Measurements from ENCODE around the gene INHBB. TPM values are rescaled to one million over a fixed set of nuclear protein-coding genes. Genes with fewer than 3 reads are reported as not detected.

The INHBB gene
- total and polyA plus RNA-seq, 4 experiments from 2014 or later = not detected

- H3K36me3 Mint-ChIP-seq = no peaks in the 10 kb centered on the region
- H3K4me3 Mint-ChIP-seq = peak overlapping the region in 5 of 8 donors; percentile 33 to 58 (median 36)
- ChIA-PET POLR2A (ENCODE audit: partially characterized antibody) (no interaction called here), CTCF (ENCODE audit: partially characterized antibody) (no interaction called here)
- Histone ChIP-seq H3K4me1 (ENCODE audit: insufficient read depth, low read length) (peaks cover 29% of the 10 kb centered on the region), H3K27me3 (ENCODE audit: insufficient read depth, low read length) (peaks cover 27% of the 10 kb centered on the region), H3K27ac (ENCODE audit: low read depth, low read length) (no peak overlapping the region), H3K36me3 (ENCODE audit: insufficient read depth, low read length) (no peaks in the 10 kb centered on the region), H3K9me3 (ENCODE audit: control insufficient read depth in 1 of 2, low read length in 2 of 2) (no peaks in the 10 kb centered on the region), H3K4me3 (ENCODE audit: low read length in 2 of 2) (no peak overlapping the region)
- H3K27ac Mint-ChIP-seq = no peak overlapping the region
- peaks cover 34 to 43% of the 10 kb centered on the region in 2 donors for H3K27me3 Mint-ChIP-seq
- H3K9me3 Mint-ChIP-seq = peaks cover 0 to 2% (median 0%) of the 10 kb centered on the region in 8 donors
- intact Hi-C loops (cut with micrococcal nuclease) = no loop called here
- DNase-seq = no peak
- H3K4me1 Mint-ChIP-seq = peaks cover 8 to 27% (median 22%) of the 10 kb centered on the region in 4 donors
Measured at GRCh38 chr2:120345608-120346007, 328 bp upstream of the INHBB start.

GRCh38 chr2:120346667-120347358 lies 877 bp downstream of the INHBB start:
- peaks cover 18% of the 10 kb centered on the region for H3K27me3 ChIP-seq (ENCODE audit: insufficient read depth, low read length)

DNA sequence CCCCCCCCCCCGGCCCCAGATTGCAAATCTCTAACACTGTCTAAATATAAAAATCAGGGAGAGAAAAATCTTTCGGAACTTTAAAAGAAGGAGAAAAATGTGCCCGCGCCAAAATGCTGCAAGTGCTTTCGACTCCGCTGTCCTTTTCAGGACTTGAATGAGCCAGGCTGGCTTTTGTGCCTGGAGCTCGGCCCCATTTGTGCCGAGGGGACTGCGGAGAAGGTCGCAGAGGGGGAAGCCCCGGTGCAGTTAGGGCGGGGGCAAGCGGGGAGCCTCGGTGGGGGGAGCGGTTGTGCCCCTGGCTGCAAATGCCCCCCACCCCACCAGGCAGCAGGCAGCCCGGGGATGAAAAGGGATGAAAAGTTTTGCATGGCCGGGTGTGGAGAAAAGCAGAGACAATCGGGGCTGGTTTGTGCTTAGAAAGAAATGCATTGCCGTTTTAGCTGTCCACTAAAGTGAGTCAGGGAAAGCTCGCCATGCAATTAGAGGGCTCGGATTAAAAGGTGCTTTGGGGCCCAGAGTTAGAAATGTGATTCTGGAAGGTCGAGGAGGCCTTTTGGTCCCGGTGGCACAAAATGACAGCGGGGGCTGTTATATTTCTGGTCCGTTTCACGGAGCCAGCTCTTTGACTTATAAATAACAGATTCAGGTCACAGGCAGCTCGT lies 1.6 kb downstream of the INHBB start:
- CTCF ChIA-PET (ENCODE audit: partially characterized antibody) = interaction anchor here (0.7 kb wide), 1 partner anchor 647 kb away, joined by 5 read pairs; no protein-coding TSS in a partner anchor
- peaks cover 12% of the 10 kb centered on the region for H3K27me3 ChIP-seq (ENCODE audit: insufficient read depth, low read length)

More at GRCh38 chr2:120346667-120347358, 877 bp downstream of the INHBB start:
- peaks cover 29% of the 10 kb centered on the region for H3K4me1 ChIP-seq (ENCODE audit: insufficient read depth, low read length)
- POLR2A ChIA-PET (ENCODE audit: partially characterized antibody) = interaction anchor here (0.7 kb wide), 1 partner anchor 587 kb away, joined by 3 read pairs; the partner anchor contains the start of gene PTPN4
- H3K27ac ChIP-seq (ENCODE audit: low read depth, low read length) = no peak overlapping the region
- Mint-ChIP-seq H3K9me3 (peaks cover 0 to 2% (median 0%) of the 10 kb centered on the region in 8 donors), H3K4me1 (peaks cover 8 to 27% (median 22%) of the 10 kb centered on the region in 4 donors), H3K36me3 (no peaks in the 10 kb centered on the region), H3K27ac (peak overlapping the region in 2 of 7 donors; percentile 52 to 80), H3K4me3 (peak overlapping the region; percentile 72 to 91 (median 83)), H3K27me3 (peaks cover 34 to 41% of the 10 kb centered on the region in 2 donors)
- H3K4me3 ChIP-seq (ENCODE audit: low read length in 2 of 2) = peak overlapping the region in 1 of 2 donors; percentile 35
- intact Hi-C loops (cut with micrococcal nuclease) = no loop called here
- H3K36me3 ChIP-seq (ENCODE audit: insufficient read depth, low read length) = no peaks in the 10 kb centered on the region
- CTCF ChIA-PET (ENCODE audit: partially characterized antibody) = no interaction called here
- no peak for DNase-seq
- H3K9me3 ChIP-seq (ENCODE audit: control insufficient read depth in 1 of 2, low read length in 2 of 2) = no peaks in the 10 kb centered on the region

GRCh38 chr2:120348134-120348736 lies 2.3 kb downstream of the INHBB start:
- peak overlapping the region in 5 of 8 donors; percentile 13 to 54 (median 30) for H3K4me3 Mint-ChIP-seq
- intact Hi-C loops (cut with micrococcal nuclease) = no loop called here
- peaks cover 4 to 20% (median 15%) of the 10 kb centered on the region in 4 donors for H3K4me1 Mint-ChIP-seq
- ChIA-PET CTCF (ENCODE audit: partially characterized antibody) (interaction anchor here (0.7 kb wide), 2 partner anchors 20 to 648 kb away, joined by 4 to 5 read pairs; no protein-coding TSS in a partner anchor), POLR2A (ENCODE audit: partially characterized antibody) (no interaction called here)
- Histone ChIP-seq H3K4me3 (ENCODE audit: low read length in 2 of 2) (no peak overlapping the region), H3K27ac (ENCODE audit: low read depth, low read length) (no peak overlapping the region), H3K27me3 (ENCODE audit: insufficient read depth, low read length) (peaks cover 5% of the 10 kb centered on the region), H3K9me3 (ENCODE audit: control insufficient read depth in 1 of 2, low read length in 2 of 2) (no peaks in the 10 kb centered on the region), H3K36me3 (ENCODE audit: insufficient read depth, low read length) (no peaks in the 10 kb centered on the region), H3K4me1 (ENCODE audit: insufficient read depth, low read length) (peaks cover 24% of the 10 kb centered on the region)
- no peak overlapping the region for H3K27ac Mint-ChIP-seq
- no peak for DNase-seq
- peaks cover 23 to 31% of the 10 kb centered on the region in 2 donors for H3K27me3 Mint-ChIP-seq
- H3K36me3 Mint-ChIP-seq = no peaks in the 10 kb centered on the region
- H3K9me3 Mint-ChIP-seq = no peaks in the 10 kb centered on the region

More for the DNA sequence above, 1.6 kb downstream of the INHBB start:
- H3K4me1 Mint-ChIP-seq = peaks cover 8 to 27% (median 21%) of the 10 kb centered on the region in 4 donors
- Histone ChIP-seq H3K9me3 (ENCODE audit: control insufficient read depth in 1 of 2, low read length in 2 of 2) (no peaks in the 10 kb centered on the region), H3K36me3 (ENCODE audit: insufficient read depth, low read length) (no peaks in the 10 kb centered on the region), H3K4me1 (ENCODE audit: insufficient read depth, low read length) (peaks cover 29% of the 10 kb centered on the region), H3K27ac (ENCODE audit: low read depth, low read length) (no peak overlapping the region), H3K4me3 (ENCODE audit: low read length in 2 of 2) (no peak overlapping the region)
- POLR2A ChIA-PET (ENCODE audit: partially characterized antibody) = interaction anchor here (0.7 kb wide), 1 partner anchor 588 kb away, joined by 3 read pairs; the partner anchor contains the start of gene PTPN4
- no peak for DNase-seq
- H3K36me3 Mint-ChIP-seq = no peaks in the 10 kb centered on the region
- H3K27ac Mint-ChIP-seq = peak overlapping the region in 1 of 7 donors; percentile 52
- peaks cover 0 to 2% (median 0%) of the 10 kb centered on the region in 8 donors for H3K9me3 Mint-ChIP-seq
- H3K27me3 Mint-ChIP-seq = peaks cover 29 to 38% of the 10 kb centered on the region in 2 donors
- peak overlapping the region; percentile 54 to 91 (median 81) for H3K4me3 Mint-ChIP-seq
- intact Hi-C loops (cut with micrococcal nuclease) = no loop called here

GRCh38 chr2:120348737-120349439 lies 3.0 kb downstream of the INHBB start:
- H3K4me3 Mint-ChIP-seq = peak overlapping the region in 1 of 8 donors; percentile 39

GRCh38 chr2:120349440-120349921 lies 3.5 kb downstream of the INHBB start:
- Histone ChIP-seq H3K27me3 (ENCODE audit: insufficient read depth, low read length) (no peaks in the 10 kb centered on the region), H3K4me3 (ENCODE audit: low read length in 2 of 2) (no peak overlapping the region), H3K27ac (ENCODE audit: low read depth, low read length) (no peak overlapping the region), H3K36me3 (ENCODE audit: insufficient read depth, low read length) (no peaks in the 10 kb centered on the region), H3K4me1 (ENCODE audit: insufficient read depth, low read length) (peaks cover 15% of the 10 kb centered on the region), H3K9me3 (ENCODE audit: control insufficient read depth in 1 of 2, low read length in 2 of 2) (no peaks in the 10 kb centered on the region)
- POLR2A ChIA-PET (ENCODE audit: partially characterized antibody) = no interaction called here
- DNase-seq = peak in 1 of 5 donors; percentile 24
- Mint-ChIP-seq H3K4me3 (no peak overlapping the region), H3K4me1 (peaks cover 4 to 13% (median 11%) of the 10 kb centered on the region in 4 donors), H3K9me3 (no peaks in the 10 kb centered on the region), H3K27me3 (peaks cover 24 to 35% of the 10 kb centered on the region in 2 donors), H3K36me3 (no peaks in the 10 kb centered on the region), H3K27ac (no peak overlapping the region)
- intact Hi-C loops (cut with micrococcal nuclease) = no loop called here
- CTCF ChIA-PET (ENCODE audit: partially characterized antibody) = no interaction called here

More at GRCh38 chr2:120348737-120349439, 3.0 kb downstream of the INHBB start:
- Mint-ChIP-seq H3K9me3 (no peaks in the 10 kb centered on the region), H3K27ac (no peak overlapping the region), H3K4me1 (peaks cover 4 to 14% (median 11%) of the 10 kb centered on the region in 4 donors), H3K27me3 (peaks cover 20 to 30% of the 10 kb centered on the region in 2 donors), H3K36me3 (no peaks in the 10 kb centered on the region)
- no peaks in the 10 kb centered on the region for H3K9me3 ChIP-seq (ENCODE audit: control insufficient read depth in 1 of 2, low read length in 2 of 2)
- ChIA-PET CTCF (ENCODE audit: partially characterized antibody) (interaction anchor here (0.7 kb wide), 1 partner anchor 20 kb away, joined by 4 read pairs; no protein-coding TSS in a partner anchor), POLR2A (ENCODE audit: partially characterized antibody) (no interaction called here)
- intact Hi-C loops (cut with micrococcal nuclease) = no loop called here
- no peak overlapping the region for H3K4me3 ChIP-seq (ENCODE audit: low read length in 2 of 2)
- peaks cover 18% of the 10 kb centered on the region for H3K4me1 ChIP-seq (ENCODE audit: insufficient read depth, low read length)
- no peaks in the 10 kb centered on the region for H3K27me3 ChIP-seq (ENCODE audit: insufficient read depth, low read length)
- no peak overlapping the region for H3K27ac ChIP-seq (ENCODE audit: low read depth, low read length)
- no peak for DNase-seq
- no peaks in the 10 kb centered on the region for H3K36me3 ChIP-seq (ENCODE audit: insufficient read depth, low read length)

Data from CD4-positive, alpha-beta memory T cell (primary cell).